Endodermal cell (in vitro differentiated cells): ENCODE results near the gene ANO1. TPM values are rescaled to one million over a fixed set of nuclear protein-coding genes. Genes with fewer than 3 reads are reported as not detected.

ENCODE experiments used
- DNase-seq: peaks from one replicate; pipeline ENCODE4 v3.0.0-alpha.2; 2017
- H3K27ac ChIP-seq: 2 replicates; pipeline ENCODE4 v1.5.1; 2013; ENCODE audit warnings: mild to moderate bottlenecking, low read depth, low read length, moderate library complexity
- H3K27me3 ChIP-seq: 2 replicates; pipeline ENCODE4 v1.6.1; 2013; ENCODE audit warnings: mild to moderate bottlenecking, low read length, moderate library complexity; ENCODE audit not compliant: insufficient read depth, control insufficient read depth, poor library complexity, severe bottlenecking
- H3K36me3 ChIP-seq: 2 replicates; pipeline ENCODE4 v1.7.0; 2013; ENCODE audit warnings: mild to moderate bottlenecking, low read length, moderate library complexity; ENCODE audit not compliant: control insufficient read depth, insufficient read depth
- H3K4me1 ChIP-seq: one replicate; pipeline ENCODE4 v1.7.0; 2013; ENCODE audit warnings: low read length; ENCODE audit not compliant: control insufficient read depth, insufficient read depth
- H3K4me3 ChIP-seq: 2 replicates; pipeline ENCODE4 v1.5.1; 2013; ENCODE audit warnings: mild to moderate bottlenecking, low read length, moderate library complexity
- H3K9ac ChIP-seq: 2 replicates; pipeline ENCODE4 v1.6.1; 2013; ENCODE audit warnings: mild to moderate bottlenecking, low read length, moderate library complexity; ENCODE audit not compliant: poor library complexity, severe bottlenecking; ENCODE audit errors: extremely low read depth
- H3K9me3 ChIP-seq: 2 replicates; pipeline ENCODE4 v1.6.1; 2013; ENCODE audit warnings: mild to moderate bottlenecking, low read length, moderate library complexity; ENCODE audit not compliant: control insufficient read depth
- H3K27ac Mint-ChIP-seq: 2 replicates; pipeline ENCODE4 v1.8.0; 2020; ENCODE audit warnings: mixed read lengths
- H3K27me3 Mint-ChIP-seq: 2 replicates; pipeline ENCODE4 v1.8.0; 2021; ENCODE audit warnings: mild to moderate bottlenecking, mixed read lengths; ENCODE audit not compliant: insufficient read depth
- H3K36me3 Mint-ChIP-seq: 2 replicates; pipeline ENCODE4 v1.8.0; 2020; ENCODE audit warnings: low read depth, mixed read lengths
- H3K4me1 Mint-ChIP-seq: 2 replicates; pipeline ENCODE4 v1.8.0; 2020; ENCODE audit warnings: mixed read lengths
- H3K4me3 Mint-ChIP-seq: 2 replicates; pipeline ENCODE4 v1.8.0; 2020; ENCODE audit warnings: mild to moderate bottlenecking, moderate library complexity, mixed read lengths
- H3K9me3 Mint-ChIP-seq: 2 replicates; pipeline ENCODE4 v1.8.0; 2020; ENCODE audit warnings: mild to moderate bottlenecking, mixed read lengths
- CTCF ChIP-seq: fragments of 200-600 bp; sonication (generic); conservative IDR thresholded peaks from 2 replicates; pipeline ENCODE4 v1.5.0; 2021; ENCODE audit warnings: antibody characterized with exemption, mild to moderate bottlenecking
- WGBS, 2 experiments: methylation state at CpG; one replicate each; pipeline versions ENCODE4 v1.1.5 to v1.1.7; 2013; ENCODE audit warnings: missing lambda C conversion rate in 2 of 2, mixed read lengths in 1 of 2; ENCODE audit not compliant: insufficient coverage in 1 of 2, insufficient read length in 1 of 2; 5-methylcytosine and 5-hydroxymethylcytosine counted together
- total RNA-seq, 2 donors: library from RNA; stranded (reverse); fragmentation: NEBNext Ultra II Directional in 1 of 2; extraction: Animal tissue kit (Norgen Biotek cat#: 25700) in 1 of 2; gene quantifications; 2 replicates in 1 of 2; 3 replicates in 1 of 2; pipeline ENCODE4 v1.2.1, GENCODE V29; 2021

The ANO1 gene
- total RNA-seq, 2 donors from 2014 or later = 3.0 to 7.7 TPM

GRCh38 chr11:70204466-70204799 lies 126.3 kb downstream of the ANO1 start:
- DNase-seq = no peak
- H3K4me1 Mint-ChIP-seq = peaks cover 46% of the 10 kb centered on the region
- Histone ChIP-seq H3K4me1 (peaks cover 30% of the 10 kb centered on the region), H3K27ac (no peak overlapping the region), H3K9me3 (peaks cover 12% of the 10 kb centered on the region), H3K9ac (peak overlapping the region; percentile 97), H3K27me3 (no peaks in the 10 kb centered on the region), H3K36me3 (peaks cover 28% of the 10 kb centered on the region), H3K4me3 (peak overlapping the region; percentile 95)
- H3K27ac Mint-ChIP-seq = peak overlapping the region; percentile 95
- H3K4me3 Mint-ChIP-seq = peak overlapping the region; percentile 90
- TF ChIP-seq CTCF = no peak
- no peaks in the 10 kb centered on the region for H3K27me3 Mint-ChIP-seq
- WGBS, 2 experiments = 40 to 90% methylated on average over 2 to 4 of the region's 4 CpGs
- H3K36me3 Mint-ChIP-seq = peaks cover 34% of the 10 kb centered on the region
- H3K9me3 Mint-ChIP-seq = peaks cover 9% of the 10 kb centered on the region

- Mint-ChIP-seq H3K9me3 (peaks cover 5% of the 10 kb centered on the region), H3K27me3 (no peaks in the 10 kb centered on the region), H3K4me1 (peaks cover 48% of the 10 kb centered on the region), H3K27ac (peak overlapping the region; percentile 95), H3K36me3 (peaks cover 35% of the 10 kb centered on the region), H3K4me3 (peak overlapping the region; percentile 90)
- no peak for TF ChIP-seq CTCF
- Histone ChIP-seq H3K4me1 (peaks cover 30% of the 10 kb centered on the region), H3K27ac (no peak overlapping the region), H3K4me3 (peak overlapping the region; percentile 95), H3K9me3 (peaks cover 10% of the 10 kb centered on the region), H3K36me3 (peaks cover 28% of the 10 kb centered on the region), H3K9ac (peak overlapping the region; percentile 97), H3K27me3 (no peaks in the 10 kb centered on the region)
- 91 to 96% methylated on average over 12 of the region's 12 CpGs for WGBS, 2 experiments
- no peak for DNase-seq
Observed at GRCh38 chr11:70205049-70205725, 127.1 kb downstream of the ANO1 start.

GRCh38 chr11:70205766-70206165 lies 127.6 kb downstream of the ANO1 start:
- no peak overlapping the region for H3K27ac ChIP-seq

More at GRCh38 chr11:70205766-70206165, 127.6 kb downstream of the ANO1 start:
- H3K4me3 Mint-ChIP-seq = peak overlapping the region; percentile 90
- Histone ChIP-seq H3K9me3 (peaks cover 4% of the 10 kb centered on the region), H3K4me3 (peak overlapping the region; percentile 25), H3K4me1 (peaks cover 30% of the 10 kb centered on the region), H3K27me3 (no peaks in the 10 kb centered on the region), H3K9ac (no peak overlapping the region), H3K36me3 (peaks cover 28% of the 10 kb centered on the region)
- DNase-seq = no peak
- H3K9me3 Mint-ChIP-seq = no peaks in the 10 kb centered on the region
- H3K36me3 Mint-ChIP-seq = peaks cover 35% of the 10 kb centered on the region
- H3K27me3 Mint-ChIP-seq = no peaks in the 10 kb centered on the region
- no peak for TF ChIP-seq CTCF
- WGBS, 2 experiments = 85 to 95% methylated on average over 5 to 7 of the region's 7 CpGs
- peak overlapping the region; percentile 95 for H3K27ac Mint-ChIP-seq
- H3K4me1 Mint-ChIP-seq = peaks cover 48% of the 10 kb centered on the region
